HG03439 (cell line): ENCODE measurements around the gene ATP2B2.

Experiments
- ATAC-seq: cut with Tn5 transposase; IDR thresholded peaks from one replicate; pipeline ENCODE4 v1.9.1; 2021; ENCODE audit warnings: mild to moderate bottlenecking, moderate library complexity; ENCODE audit not compliant: unreplicated experiment

The ATP2B2 gene

GRCh38 chr3:10471054-10471688 is 34.2 kb downstream of the ATP2B2 start:
- no peak for ATAC-seq

GRCh38 chr3:10470120-10471053 is 35.0 kb downstream of the ATP2B2 start:
- no peak for ATAC-seq

DNA sequence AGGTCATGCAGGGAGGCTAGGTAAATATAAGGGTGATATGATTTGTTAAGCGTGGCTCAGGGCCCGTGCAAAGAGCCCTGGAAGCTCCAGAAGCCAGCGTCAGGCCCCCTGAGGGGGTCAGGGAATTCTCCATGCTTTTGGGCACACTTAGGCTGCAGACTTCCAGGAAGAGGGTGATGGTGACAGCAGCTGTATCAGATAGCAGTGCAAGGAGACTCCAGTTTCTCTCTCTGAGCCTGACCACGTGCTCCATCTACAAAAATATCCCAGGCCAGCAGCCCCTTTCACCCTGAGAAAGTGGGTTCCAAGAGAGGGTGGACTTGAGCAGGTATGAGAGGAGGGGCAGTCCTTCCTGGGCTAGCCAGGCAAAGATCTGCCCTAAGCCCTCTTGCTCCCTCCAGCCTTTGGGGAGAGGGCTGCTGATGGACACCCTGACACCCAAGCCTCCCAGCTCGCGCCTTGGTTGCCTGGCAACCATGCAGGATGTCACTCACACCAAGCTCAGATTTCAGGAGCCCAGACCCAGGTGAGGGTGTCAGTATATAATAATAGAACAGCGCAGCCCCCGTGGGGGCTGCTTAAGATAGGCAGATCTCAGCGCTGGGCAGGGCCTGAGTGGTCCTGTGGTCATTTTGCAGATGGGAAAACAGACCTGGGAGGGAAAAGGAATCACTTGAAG is 35.8 kb downstream of the ATP2B2 start:
- no peak for ATAC-seq

DNA sequence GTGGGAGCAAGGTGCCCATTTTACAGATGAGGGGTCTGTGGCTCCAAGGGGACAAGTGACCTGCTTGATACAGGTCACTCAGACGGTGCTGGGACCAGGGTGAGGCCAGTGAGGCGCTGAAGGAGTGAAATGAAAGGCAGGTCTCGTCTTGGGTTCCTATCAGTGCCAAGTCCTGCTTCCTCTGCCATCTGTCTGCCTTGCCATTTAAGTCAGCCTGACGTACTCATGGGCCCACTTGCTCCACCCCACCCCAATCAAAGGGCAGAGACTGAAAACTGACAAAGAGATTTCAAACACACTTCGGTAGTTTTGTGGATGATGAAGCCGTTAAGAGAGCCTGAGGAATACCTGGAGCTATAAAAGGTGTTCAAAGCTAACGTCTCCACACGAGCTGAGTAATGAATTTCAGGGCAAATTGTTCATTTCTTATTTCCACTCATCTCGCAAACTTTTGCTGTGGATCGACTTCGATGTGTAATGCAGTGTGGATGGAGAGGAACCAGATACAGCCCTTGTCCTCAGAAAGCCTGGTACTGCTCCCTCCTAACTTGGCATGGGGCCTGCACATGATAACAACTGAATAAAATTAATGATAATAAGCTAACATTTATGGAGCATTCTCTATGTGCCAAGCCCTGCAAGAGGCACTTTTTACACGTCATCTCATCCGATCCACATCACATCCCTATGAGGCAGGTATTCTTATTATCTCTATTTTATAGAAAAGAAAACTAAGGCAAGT is 36.6 kb downstream of the ATP2B2 start:
- no peak for ATAC-seq

- ATAC-seq, result no peak
Measured at GRCh38 chr3:10467904-10468612, 37.3 kb downstream of the ATP2B2 start.

DNA sequence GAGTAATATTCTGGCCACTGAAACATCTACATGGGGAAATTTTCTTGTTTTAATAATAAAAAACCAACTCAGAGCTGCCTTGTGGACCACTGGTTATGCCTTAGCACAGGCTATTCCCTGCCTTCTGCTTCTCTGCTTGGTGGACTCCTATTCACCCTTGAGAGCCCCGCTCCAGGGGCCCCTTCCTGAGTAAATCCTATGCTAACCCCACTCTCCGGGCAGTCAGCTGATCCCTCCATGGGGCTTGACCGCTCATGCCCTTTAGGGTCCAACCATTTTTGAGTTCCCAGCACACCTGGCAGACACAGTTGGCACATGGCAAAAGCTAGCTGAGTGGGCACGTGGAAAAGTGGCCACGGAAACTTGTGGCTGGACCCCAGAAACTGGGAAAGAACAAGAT is 38.2 kb downstream of the ATP2B2 start:
- ATAC-seq, result no peak

DNA sequence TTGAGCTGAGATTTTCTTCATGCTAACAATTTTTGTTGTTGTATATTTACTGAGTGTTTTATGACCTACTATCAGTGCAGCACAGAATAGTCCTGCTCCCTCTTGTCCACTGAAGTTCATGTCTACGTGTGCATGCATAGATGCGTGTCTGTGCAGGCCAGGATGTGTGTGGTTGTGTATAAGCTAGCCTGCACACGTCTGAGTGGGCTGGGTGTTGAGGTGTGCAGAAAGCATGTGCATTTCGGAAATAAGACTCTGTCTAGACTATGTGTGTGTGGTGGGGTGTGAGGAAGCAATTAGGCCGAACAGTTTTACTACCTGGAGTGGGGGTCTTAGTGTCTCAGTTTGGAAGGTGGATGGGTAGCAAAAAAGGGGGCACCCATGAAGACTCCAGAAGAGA is 39.2 kb downstream of the ATP2B2 start:
- ATAC-seq, result no peak

DNA sequence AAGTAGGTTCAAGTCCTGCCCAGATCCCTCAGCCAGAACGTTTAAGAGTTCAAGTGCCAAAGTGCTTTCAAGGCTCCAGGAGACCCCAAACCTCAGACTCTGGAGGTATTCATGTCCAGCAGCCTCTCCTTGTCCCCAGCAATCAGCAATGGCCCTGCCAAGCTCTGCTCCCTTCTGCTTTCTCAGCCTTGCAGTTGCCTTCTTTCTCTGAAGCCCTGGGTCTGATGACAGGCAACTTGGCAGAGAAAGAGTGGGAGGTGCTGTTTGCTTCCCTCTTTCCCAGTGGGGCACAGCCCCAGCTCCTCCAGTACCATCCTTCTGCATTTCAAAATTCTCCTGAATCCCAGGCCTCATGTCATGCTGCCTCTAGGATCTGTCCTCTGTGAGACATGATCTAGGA is 40.2 kb downstream of the ATP2B2 start:
- no peak for ATAC-seq

DNA sequence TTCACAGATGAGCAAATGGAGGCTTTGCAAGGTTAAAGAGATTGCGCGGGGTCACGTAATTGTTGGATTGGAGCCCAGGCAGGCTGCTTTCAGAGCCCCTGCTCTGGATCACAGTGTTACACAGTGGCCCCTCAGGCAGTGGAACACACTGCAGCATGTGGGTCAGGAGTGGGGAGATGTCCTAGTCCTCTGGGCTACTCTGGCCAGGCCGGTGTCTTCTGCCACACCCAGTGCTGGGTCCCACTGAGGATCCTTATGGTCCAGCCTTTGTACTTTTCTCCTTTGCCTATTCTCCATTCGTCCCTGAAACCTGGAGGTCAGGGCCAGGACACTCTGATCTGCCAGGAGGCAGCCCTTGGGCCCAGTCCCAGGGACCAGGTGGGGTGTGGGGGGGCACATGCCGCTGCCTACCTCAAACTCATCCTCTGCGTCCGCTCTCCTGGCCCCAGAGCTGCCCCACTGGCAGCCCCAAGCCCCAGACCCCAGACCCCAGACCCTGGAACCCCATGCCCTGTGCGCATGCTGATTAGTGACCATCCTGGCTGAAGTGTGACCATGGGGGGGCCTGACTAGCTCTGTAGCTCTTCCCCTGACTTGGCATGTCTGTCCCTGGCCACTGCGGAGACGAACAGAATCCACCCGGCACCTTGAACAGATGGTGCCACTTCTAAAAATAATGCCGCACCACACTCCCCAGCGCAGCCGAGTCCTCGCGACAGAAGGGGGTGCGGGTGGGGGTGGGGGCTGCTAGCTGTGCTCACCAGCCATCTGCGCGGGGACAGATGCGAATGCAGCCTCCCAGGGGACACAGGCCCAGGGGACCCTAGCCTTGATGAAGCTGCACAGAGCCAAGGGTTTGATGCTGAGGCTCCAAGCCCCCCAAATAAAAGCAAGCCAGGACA is 41.6 kb downstream of the ATP2B2 start:
- ATAC-seq, result no peak

- ATAC-seq, result no peak
Measured at GRCh38 chr3:10462641-10463532, 42.5 kb downstream of the ATP2B2 start.

- no peak for ATAC-seq
Measured at GRCh38 chr3:10460951-10461545, 44.3 kb downstream of the ATP2B2 start.

DNA sequence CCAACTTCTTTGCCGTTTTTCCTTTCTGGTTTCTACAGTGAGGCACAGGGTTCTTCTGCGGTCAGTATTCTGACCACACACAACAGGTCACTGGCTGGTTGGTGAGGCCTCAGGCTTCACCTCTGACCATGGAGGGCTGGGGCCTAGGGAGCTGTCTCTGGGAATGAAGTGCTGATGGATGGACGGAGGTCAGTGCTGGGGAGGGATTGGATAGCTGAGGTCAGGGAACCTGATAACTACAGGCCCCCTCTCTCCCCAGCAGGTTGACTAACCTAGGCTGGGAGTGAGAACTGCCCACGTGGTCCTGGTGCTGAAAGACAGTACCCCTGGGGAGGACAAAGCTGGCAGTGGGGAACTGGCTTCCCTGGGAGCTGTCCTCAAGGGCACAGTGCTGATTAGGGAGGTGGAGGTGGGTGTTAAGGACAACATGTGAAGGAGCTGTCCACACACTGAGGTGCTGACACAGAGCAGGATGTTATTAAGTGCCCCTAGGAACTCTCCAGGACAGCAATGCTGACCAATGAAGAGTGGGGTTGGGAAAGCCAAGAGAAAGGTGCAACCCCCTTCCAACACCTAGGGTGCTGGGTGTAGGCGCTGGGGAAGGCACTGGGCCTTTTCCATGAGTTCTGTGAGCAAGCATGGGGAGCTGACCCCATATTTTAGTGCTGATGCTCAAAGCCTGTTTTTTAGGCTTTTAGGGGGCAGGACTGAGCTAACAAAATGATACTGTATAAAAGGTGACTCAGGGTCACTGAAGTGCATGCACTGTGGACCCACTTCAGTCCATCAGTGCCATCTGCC is 45.2 kb downstream of the ATP2B2 start:
- ATAC-seq, result no peak

DNA sequence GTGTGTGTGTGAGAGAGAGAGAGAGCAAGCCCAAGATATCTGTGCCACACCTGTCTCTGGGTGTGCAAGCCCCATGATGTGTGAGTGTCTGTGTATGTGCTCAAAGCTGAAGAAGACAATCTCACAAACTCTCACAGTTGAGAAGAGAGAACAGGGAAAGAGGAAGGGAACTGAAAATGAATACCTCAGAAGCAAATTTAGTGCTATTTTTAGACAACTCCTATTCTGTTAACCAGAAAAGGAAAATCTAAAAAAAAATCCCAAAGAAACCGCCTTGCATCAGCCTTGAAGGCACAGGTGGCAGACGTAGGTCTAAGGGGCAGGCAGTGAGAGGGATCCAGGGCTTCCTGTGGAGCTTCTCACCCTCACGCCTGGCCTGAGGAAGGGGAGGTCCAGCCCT is 47.8 kb downstream of the ATP2B2 start:
- no peak for ATAC-seq

DNA sequence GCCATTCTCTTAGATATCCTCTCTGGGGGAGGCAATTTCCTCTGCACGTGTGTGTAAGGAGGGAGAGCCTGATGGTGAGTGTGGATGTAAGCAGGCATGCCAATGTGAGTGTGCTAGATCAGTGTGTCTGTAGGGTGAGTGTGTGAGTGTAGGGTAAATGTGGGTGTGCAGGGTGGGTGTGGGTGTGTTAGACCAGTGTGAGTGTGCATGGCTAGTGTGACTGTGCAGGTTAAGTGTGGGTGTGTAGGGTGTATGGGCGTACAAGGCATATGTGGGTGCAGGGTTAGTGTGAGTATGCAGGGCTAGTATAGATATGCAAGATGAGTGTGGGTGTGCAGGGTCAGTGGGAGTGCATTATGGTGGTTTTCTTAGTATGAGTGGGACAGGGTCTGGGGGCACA is 48.4 kb downstream of the ATP2B2 start:
- ATAC-seq, result no peak

DNA sequence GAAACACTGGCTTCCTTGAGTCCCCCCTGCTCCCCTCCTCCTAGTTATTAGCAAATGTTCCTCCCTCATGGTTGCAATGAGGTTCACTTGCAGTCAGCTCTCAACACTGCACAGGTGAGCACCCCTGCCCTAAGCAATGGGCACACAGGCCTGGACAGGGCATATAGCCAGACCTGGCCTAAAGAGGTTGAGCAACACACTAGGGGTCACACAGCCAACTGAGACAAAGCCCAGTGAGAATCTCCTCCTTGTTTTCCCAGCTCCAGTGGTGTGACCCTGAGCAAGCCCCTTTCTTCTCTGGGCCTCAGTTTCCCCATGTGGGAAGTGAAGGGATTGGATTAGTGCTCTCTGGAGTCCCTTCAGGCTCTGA is 49.9 kb downstream of the ATP2B2 start:
- no peak for ATAC-seq

DNA sequence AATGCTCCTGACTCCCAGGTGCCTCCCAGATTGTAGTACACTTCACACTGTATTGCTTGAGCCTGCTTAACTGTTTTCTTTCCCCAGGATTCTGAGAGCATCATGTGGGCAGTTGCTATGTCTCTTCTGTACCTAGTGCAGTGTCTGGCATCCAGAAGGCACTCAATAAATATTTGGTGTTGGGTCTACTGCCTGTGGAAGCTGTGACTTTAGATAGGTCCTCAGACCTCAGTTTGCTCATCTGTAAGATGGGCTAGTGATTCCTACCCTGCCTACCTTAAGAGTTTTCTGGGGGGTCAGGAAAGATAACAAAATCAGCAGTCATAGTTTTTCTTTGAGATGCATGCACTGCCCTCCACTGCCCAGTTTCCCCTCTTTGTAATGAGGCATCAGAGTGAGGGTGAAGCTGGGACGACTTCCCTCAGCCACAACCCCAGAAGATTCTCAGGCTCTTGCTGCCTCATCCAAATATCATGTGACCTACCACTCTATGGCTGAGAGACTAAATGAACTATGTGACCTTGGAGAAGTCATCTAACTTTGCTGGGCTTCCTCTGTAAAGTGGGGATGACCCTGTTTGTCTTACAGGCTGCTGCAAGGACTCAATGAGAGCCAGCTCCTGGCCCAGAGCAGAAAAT is 50.4 kb downstream of the ATP2B2 start:
- ATAC-seq, result no peak
